Tibial nerve (tissue), 4 donors: ENCODE data around the gene DNAJC22.

Experiments used
- EP300 ChIP-seq, 2 donors: sonication (generic); formaldehyde crosslinking; IDR thresholded peaks; one replicate each; pipeline ENCODE4 v1.6.1; 2017; ENCODE audit warnings: antibody characterized with exemption in 2 of 2, mild to moderate bottlenecking in 1 of 2
- POLR2A ChIP-seq, 2 donors: fragments of 450-650 bp; IDR thresholded peaks; one replicate each; pipeline ENCODE4 v1.6.1; 2017; ENCODE audit warnings: antibody characterized with exemption in 2 of 2, mild to moderate bottlenecking in 2 of 2, moderate library complexity in 2 of 2
- TF ChIP-seq, protein P1 (sequence below), 5 experiments: fragments of 200-600 bp in 3 of 5; fragments of 450-650 bp in 2 of 5; sonication (generic) in 3 of 5; IDR thresholded peaks; one replicate each; pipeline ENCODE4 v1.5.1; 2016 to 2019; ENCODE audit warnings: antibody characterized with exemption in 5 of 5, mild to moderate bottlenecking in 3 of 5, moderate library complexity in 2 of 5

GRCh38 chr12:49345051-49345824 is 1.4 kb upstream of the DNAJC22 start:
- TF ChIP-seq POLR2A (IDR thresholded peaks at IDR 0.05), result no peak
- TF ChIP-seq EP300 (IDR thresholded peaks at IDR 0.05), result no peak
- TF ChIP-seq, protein P1, sequence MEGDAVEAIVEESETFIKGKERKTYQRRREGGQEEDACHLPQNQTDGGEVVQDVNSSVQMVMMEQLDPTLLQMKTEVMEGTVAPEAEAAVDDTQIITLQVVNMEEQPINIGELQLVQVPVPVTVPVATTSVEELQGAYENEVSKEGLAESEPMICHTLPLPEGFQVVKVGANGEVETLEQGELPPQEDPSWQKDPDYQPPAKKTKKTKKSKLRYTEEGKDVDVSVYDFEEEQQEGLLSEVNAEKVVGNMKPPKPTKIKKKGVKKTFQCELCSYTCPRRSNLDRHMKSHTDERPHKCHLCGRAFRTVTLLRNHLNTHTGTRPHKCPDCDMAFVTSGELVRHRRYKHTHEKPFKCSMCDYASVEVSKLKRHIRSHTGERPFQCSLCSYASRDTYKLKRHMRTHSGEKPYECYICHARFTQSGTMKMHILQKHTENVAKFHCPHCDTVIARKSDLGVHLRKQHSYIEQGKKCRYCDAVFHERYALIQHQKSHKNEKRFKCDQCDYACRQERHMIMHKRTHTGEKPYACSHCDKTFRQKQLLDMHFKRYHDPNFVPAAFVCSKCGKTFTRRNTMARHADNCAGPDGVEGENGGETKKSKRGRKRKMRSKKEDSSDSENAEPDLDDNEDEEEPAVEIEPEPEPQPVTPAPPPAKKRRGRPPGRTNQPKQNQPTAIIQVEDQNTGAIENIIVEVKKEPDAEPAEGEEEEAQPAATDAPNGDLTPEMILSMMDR (IDR thresholded peaks at IDR 0.05), result no peak
